Lung (tissue), 12 donors: Measurements from ENCODE around the gene AKR1A1. TPM values are rescaled to one million over a fixed set of nuclear protein-coding genes. Genes with fewer than 3 reads are reported as not detected.

Experiments
- ATAC-seq: fragments of 200-7000 bp; cut with Tn5 transposase; one replicate; pipeline ENCODE4 v1.9.1; 2020; ENCODE audit warnings: moderate number of reproducible peaks; ENCODE audit not compliant: insufficient read depth, low FRiP score
- DNase-seq, 3 donors: peaks; one replicate each; pipeline ENCODE4 v3.0.0-alpha.2; 2013 to 2017
- H3K27ac ChIP-seq, 2 donors: one replicate each; pipeline ENCODE4 v1.5.1; 2013; ENCODE audit warnings: mild to moderate bottlenecking in 2 of 2, moderate library complexity in 2 of 2, control low read depth in 1 of 2, inconsistent platforms in 1 of 2, low read depth in 1 of 2, low read length in 1 of 2
- H3K27me3 ChIP-seq, 3 donors: one replicate each; pipeline ENCODE4 v1.5.1; 2013; ENCODE audit warnings: low read length in 2 of 3; ENCODE audit not compliant: control insufficient read depth in 3 of 3, insufficient read depth in 3 of 3
- H3K36me3 ChIP-seq, 4 donors: one replicate each; pipeline ENCODE4 v1.5.1; 2013; ENCODE audit warnings: low read length in 4 of 4, mild to moderate bottlenecking in 1 of 4, moderate library complexity in 1 of 4; ENCODE audit not compliant: control insufficient read depth in 4 of 4, insufficient read depth in 4 of 4
- H3K4me1 ChIP-seq, 5 donors: one replicate each; pipeline ENCODE4 v1.5.1; 2013; ENCODE audit warnings: low read length in 5 of 5, mild to moderate bottlenecking in 2 of 5, moderate library complexity in 1 of 5; ENCODE audit not compliant: control insufficient read depth in 5 of 5, insufficient read depth in 5 of 5
- H3K4me3 ChIP-seq: one replicate; pipeline ENCODE4 v1.5.1; 2013; ENCODE audit warnings: mild to moderate bottlenecking, control low read depth, moderate library complexity
- H3K9ac ChIP-seq, 2 donors: one replicate each; pipeline ENCODE4 v1.5.1; 2013; ENCODE audit warnings: low read length in 2 of 2, control low read depth in 1 of 2; ENCODE audit not compliant: insufficient read depth in 1 of 2
- H3K9me3 ChIP-seq, 4 donors: one replicate each; pipeline ENCODE4 v1.5.1; 2013; ENCODE audit warnings: low read length in 3 of 4, mild to moderate bottlenecking in 1 of 4, moderate library complexity in 1 of 4; ENCODE audit not compliant: control insufficient read depth in 4 of 4, insufficient read depth in 3 of 4
- WGBS, 2 donors: extraction: QIAGEN DNeasy Blood & Tissue Kit; methylation state at CpG; one replicate each; pipeline ENCODE4 v1.1.7; 2013; 5-methylcytosine and 5-hydroxymethylcytosine counted together
- polyA plus RNA-seq, 2 donors: library from polyadenylated mRNA; stranded (reverse); fragments of 200-250 nt; gene quantifications; one replicate each; pipeline ENCODE4 v1.2.1, GENCODE V29; 2013
- total RNA-seq, 2 donors: library from RNA; depleted of rRNA in 1 of 2; stranded (reverse); fragments of >200 nt in 1 of 2; gene quantifications; one replicate each; pipeline ENCODE4 v1.2.1, GENCODE V29; 2014 to 2021
- TF ChIP-seq, protein P1 (sequence below): IDR thresholded peaks from 2 replicates; pipeline ENCODE4 v1.5.1; 2012; ENCODE audit warnings: mild to moderate bottlenecking; ENCODE audit errors: control extremely low read depth, extremely low read depth
- donor health status: control.
- donor health status: control.
- donor health status: Bipolar disorder and iron deficiency.
- donor health status: healthy.
- donor health status: DM: yes; HTN: yes; CAD: no.

The AKR1A1 gene
- total and polyA plus RNA-seq, 4 donors, result 92.6 to 214 (median 210) TPM

DNA sequence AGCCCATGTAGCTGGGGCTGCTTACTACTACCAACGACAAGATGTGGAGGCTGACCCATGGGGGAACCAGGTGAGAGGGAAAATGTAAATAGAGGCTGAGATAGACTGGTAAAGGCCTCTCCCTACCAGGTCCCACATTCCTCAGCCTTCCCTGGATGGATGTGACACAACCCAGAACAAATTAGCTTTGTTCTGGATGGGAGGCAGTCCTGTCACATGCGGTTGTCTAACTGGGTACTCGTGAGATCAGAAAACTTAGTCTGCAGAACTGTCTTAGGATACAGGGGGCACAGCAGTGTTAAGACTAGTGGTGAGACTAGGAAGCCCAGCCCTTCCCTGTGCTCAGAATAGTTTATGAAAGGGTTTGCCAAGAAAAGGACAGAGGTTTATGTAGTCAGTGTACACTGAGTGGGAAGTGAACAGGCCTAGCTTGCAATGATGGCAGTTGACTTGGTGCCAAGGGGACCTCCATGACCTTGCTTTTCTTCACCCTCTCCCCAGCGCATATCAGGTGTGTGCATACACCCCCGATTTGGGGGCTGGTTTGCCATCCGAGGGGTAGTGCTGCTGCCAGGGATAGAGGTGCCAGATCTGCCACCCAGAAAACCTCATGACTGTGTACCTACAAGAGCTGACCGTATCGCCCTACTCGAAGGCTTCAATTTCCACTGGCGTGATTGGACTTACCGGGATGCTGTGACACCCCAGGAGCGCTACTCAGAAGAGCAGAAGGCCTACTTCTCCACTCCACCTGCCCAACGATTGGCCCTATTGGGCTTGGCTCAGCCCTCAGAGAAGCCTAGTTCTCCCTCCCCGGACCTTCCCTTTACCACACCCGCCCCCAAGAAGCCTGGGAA is 42.1 kb upstream of the AKR1A1 start:
- no peak for DNase-seq
- Histone ChIP-seq H3K9me3 (no peaks in the 10 kb centered on the region), H3K4me3 (no peak overlapping the region), H3K4me1 (peaks cover 0 to 4% (median 0%) of the 10 kb centered on the region in 5 donors), H3K27ac (no peak overlapping the region), H3K36me3 (peaks cover 14 to 31% (median 26%) of the 10 kb centered on the region in 4 donors), H3K27me3 (no peaks in the 10 kb centered on the region), H3K9ac (no peak overlapping the region)
- ATAC-seq, result peak; percentile 5
- TF ChIP-seq, protein P1, sequence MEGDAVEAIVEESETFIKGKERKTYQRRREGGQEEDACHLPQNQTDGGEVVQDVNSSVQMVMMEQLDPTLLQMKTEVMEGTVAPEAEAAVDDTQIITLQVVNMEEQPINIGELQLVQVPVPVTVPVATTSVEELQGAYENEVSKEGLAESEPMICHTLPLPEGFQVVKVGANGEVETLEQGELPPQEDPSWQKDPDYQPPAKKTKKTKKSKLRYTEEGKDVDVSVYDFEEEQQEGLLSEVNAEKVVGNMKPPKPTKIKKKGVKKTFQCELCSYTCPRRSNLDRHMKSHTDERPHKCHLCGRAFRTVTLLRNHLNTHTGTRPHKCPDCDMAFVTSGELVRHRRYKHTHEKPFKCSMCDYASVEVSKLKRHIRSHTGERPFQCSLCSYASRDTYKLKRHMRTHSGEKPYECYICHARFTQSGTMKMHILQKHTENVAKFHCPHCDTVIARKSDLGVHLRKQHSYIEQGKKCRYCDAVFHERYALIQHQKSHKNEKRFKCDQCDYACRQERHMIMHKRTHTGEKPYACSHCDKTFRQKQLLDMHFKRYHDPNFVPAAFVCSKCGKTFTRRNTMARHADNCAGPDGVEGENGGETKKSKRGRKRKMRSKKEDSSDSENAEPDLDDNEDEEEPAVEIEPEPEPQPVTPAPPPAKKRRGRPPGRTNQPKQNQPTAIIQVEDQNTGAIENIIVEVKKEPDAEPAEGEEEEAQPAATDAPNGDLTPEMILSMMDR, result no peak
- WGBS, 2 donors, result 74 to 83% methylated on average over 15 of the region's 15 CpGs

DNA sequence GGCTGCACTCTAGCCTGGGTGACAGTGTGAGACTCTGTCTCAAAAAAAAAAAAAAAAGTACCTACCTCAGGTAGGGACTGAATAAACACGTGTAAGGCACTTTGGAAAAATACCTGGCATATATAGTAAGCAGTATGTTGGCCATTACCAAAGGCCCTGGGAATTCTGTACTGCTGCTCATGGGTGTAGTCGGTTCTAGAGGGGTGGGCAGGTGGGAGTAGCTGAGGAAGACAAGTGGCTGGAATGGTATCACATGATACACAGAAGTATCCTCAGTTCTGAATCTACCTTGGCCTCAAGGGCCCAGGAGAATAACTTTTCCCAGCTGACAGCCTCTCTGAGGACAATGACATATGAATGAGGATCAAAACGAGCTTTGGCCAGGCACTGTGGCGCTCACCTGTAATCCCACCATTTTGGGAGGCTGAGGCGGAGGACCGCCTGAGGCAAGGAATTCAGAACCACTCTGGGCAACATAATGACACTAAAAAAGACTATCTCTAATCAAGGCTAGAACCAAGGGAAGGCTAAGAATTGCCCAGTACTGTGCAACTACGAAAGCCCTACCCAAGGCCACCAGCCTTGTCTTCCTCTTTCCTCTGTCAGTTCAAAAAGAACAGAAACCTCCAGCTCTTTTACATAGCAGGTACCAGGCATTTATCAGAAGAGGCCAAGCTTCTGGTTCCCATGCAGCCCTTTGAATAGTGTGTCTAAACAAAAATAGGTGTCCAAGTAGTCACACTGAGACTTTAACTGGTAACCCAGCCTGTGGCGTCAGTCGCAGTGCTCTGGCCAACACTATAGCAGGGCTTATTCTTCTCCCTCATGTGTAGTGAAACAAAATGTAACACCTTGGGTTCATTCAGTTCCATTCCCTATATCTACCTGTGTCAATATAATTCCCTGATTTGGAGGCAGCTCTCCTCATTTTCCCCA is 40.3 kb upstream of the AKR1A1 start:
- WGBS, 2 donors, result 71 to 81% methylated on average over 9 of the region's 9 CpGs
- Histone ChIP-seq H3K27ac (peak overlapping the region in 1 of 2 donors; percentile 57), H3K4me3 (no peak overlapping the region)

DNA sequence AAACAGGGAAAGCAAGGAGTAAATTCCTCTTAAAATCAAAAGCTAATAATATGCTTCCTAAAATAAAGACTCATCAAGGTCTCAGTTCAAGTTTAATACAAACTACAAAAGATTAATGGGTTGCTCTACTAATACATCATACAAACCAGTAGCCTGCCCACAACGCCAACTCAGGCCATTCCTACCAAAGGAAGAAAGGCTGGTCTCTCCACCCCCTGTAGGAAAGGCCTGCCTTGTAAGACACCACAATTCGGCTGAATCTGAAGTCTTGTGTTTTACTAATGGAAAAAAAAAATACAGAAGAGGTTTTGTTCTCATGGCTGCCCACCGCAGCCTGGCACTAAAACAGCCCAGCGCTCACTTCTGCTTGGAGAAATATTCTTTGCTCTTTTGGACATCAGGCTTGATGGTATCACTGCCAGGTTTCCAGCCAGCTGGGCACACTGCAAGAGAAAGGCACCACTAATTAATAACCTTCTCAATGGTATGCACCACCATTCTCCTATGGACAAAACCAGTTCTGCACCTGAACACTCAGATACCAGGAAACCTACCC is 39.6 kb upstream of the AKR1A1 start:
- DNase-seq (no peak), ATAC-seq (no peak)
- Histone ChIP-seq H3K4me3 (no peak overlapping the region), H3K4me1 (peaks cover 0 to 4% (median 0%) of the 10 kb centered on the region in 5 donors), H3K9me3 (no peaks in the 10 kb centered on the region), H3K27ac (peak overlapping the region in 1 of 2 donors; percentile 11), H3K36me3 (peaks cover 34 to 49% (median 44%) of the 10 kb centered on the region in 4 donors), H3K9ac (no peak overlapping the region), H3K27me3 (no peaks in the 10 kb centered on the region)
- TF ChIP-seq, protein P1, result no peak
- WGBS, 2 donors, result 92 to 96% methylated on average over 4 of the region's 4 CpGs

More for the DNA sequence above, 40.3 kb upstream of the AKR1A1 start:
- Histone ChIP-seq H3K36me3 (peaks cover 28 to 44% (median 38%) of the 10 kb centered on the region in 4 donors), H3K4me1 (peaks cover 0 to 4% (median 0%) of the 10 kb centered on the region in 5 donors), H3K9ac (no peak overlapping the region), H3K27me3 (no peaks in the 10 kb centered on the region), H3K9me3 (no peaks in the 10 kb centered on the region)
- DNase-seq, result no peak
- ATAC-seq, result no peak
- TF ChIP-seq, protein P1, result no peak
